ENCODE results near the gene PICALM.
A peak's percentile ranks its signal among the peaks of the same experiment; 100 is the strongest.

PICALM gene

DNA sequence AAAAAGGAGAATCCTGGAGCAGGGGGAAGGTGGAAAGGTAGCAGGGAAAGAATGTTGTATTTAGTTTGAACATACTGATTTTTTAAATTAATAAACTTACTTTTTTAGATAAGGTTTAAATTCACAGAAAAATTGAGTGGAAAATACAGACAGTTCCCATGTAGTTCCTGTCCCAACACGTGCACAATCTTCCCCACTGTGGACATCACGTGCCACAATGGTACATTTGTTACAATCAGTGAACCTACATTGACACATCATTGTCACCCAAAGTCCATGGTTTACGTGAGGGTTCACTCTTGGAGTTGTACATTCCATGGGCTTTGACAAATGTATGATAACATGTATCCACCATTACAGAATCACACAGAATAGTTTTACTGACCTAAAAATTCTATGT, 10.5 kb upstream of the PICALM start:
- no peak for DNase-seq

GRCh38 chr11:86073948-86074347, 5.1 kb upstream of the PICALM start:
- no peak for DNase-seq

GRCh38 chr11:86072211-86072610, 3.3 kb upstream of the PICALM start:
- DNase-seq, result no peak

DNA sequence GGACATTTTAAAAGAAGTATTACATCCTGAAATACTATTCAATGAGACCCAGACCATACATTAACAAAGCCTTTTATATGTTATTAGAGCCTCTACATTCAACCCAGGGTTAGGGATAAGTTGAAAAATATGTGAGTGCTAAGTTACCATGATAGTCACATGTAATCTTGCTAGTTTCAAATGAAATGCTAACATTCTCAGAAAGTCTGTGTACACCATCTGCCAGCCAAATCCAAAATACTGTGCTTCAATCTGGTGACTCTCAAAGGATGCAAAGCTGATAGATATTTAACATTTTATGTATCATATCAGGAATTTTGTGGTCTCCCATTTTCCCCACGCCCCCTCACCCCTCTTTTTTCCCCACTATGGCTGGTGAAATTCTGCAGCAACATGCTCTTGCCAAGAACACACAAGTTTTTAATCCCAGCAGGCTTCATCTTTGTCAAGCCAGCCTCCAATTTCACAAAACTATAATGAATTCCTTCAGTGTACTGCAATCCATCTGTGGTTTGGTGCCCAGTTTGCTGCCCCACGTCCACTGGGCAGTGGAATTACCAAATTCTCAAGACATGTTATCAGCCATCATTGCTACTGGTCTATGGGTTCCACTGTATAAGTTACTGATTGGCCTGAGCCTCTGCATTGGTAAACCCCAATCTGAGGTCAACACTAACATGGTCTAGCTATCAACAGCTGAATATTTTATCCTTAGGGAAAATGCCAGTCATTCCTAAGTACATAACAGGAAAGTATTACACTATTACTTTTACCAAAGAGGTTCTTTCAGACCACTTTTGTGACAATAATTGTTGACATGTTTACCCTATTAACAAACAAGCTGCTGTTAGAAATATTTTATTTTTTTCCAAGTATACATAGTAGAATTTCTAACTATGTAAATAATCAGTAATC, 1.5 kb upstream of the PICALM start:
- no peak for DNase-seq

DNA sequence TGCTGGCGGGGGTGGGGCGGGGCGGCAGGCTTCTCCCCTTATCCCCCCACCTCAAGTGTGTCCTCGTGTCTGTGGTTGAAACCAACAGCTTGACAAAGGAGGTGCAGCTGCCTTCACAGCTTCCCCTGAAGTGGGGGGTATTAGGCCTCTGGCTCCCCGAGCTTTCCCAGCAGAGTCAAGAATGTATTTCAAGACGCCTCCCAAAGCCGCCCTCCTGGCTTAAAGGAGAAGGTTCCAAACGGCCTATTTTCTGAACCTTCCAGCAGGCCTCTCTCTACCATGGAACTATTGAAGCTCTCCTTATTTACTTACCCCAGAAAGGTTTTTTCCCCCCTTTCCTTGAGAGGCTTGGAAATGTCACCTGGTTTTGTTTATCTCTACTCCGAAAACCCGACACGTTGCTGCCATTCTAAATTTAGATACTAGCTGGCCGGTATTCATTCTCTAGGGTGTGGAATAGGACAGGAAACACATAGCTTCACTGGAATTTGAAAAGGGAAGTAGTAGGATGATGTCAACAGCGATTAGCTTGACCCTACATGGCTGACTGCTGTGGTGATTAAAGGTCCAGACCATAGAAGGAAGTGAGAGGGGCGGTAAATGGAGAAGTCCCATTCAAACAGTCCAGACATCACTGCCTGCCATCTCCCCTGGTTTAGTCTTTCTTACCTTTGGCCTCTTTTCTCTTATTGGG, 671 bp upstream of the PICALM start:
- DNase-seq, result peak; percentile 91

DNA sequence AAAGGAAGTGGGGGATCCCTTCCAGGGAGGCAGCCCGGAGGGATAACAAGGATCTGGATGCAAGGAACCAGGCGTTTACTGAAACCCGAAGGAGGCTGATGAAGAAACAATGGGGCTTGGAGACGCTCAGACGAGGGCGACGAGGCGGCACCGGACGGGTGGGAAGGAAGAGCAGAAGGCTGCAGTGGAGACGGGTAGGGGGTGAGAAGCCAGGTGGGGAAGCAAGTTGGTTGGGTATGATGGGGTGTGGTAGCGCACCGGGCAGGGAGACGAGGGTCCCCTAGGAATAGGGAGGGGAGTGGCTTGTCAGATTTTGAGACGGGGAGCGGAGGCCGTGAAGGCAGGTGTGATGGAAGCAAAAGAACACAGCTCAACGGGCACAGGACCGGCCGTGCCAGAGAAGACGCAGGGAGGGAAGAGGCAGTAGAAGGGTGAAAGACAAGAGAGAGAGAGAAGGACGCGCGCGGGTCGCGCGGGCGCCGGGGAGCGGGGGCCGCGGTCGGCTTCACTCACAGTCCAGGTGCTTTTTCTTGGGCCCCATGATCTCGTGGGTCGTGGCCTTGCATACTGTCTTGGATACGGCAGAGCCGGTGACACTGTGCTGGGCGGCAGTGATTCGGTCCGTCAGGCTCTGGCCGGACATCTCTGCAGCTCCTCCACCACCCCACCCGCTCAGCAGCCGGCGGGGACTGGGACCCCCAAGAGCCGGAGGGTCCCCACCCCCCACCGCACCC, 579 bp downstream of the PICALM start:
- peak; percentile 23 for DNase-seq

DNA sequence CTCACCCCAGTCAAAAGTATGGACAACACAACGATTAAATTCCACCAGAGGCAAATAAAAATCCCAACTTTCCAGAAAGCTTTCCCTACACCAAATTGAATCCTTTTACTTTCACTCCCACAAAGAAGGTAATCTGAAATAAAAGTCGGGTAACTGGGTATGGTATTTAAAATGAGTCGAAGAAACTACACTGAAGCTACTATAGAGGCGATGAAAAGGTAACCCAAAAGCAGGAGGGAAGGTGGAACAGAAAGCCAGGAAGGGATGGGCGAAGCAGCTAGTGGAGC, 1.1 kb downstream of the PICALM start:
- no peak for DNase-seq

GRCh38 chr11:86067009-86067850, 1.7 kb downstream of the PICALM start:
- peak; percentile 45 for DNase-seq

DNA sequence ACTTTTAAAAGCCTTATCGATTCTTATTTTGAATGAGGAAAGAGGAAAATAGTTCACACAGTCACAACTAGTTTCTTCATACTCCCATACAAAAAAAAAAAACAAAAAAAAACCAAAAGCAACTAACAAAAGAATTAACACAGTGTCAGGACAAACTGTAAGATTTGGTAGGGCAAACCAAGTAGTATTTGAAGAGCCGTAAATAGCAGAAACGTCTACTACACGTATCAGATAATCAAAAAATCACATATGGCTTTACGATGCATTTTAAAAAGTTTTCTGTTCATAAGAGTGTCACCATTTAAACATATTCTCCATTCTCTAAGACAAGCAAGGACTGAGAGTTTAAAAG, 2.3 kb downstream of the PICALM start:
- no peak for DNase-seq

- no peak for DNase-seq
These were observed 2.9 kb downstream of the PICALM start for GRCh38 chr11:86066033-86066432.

GRCh38 chr11:86064220-86064803, 4.6 kb downstream of the PICALM start:
- DNase-seq, result no peak

DNA sequence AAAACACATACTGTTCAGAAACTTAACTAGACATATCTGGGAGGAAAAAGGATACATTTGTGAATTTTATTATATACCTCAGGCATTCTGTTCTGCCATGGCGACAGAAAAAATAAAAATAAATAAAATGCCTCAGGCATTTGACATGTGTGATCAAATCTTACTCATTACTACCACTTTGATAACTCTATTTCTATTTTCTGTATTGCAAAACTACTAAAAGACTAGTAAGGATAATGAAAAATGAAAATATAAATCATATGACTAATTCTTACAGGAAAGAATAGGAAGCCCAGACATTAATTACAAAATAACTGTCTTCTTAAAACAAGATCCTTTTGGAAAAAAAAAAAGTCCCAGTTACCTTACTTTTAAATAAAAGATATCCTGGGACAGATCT, 5.3 kb downstream of the PICALM start:
- peak; percentile 48 for DNase-seq

GRCh38 chr11:86062719-86063118, 6.2 kb downstream of the PICALM start:
- peak; percentile 38 for DNase-seq

- no peak for DNase-seq
These were observed 7.2 kb downstream of the PICALM start for GRCh38 chr11:86061483-86062205.

DNA sequence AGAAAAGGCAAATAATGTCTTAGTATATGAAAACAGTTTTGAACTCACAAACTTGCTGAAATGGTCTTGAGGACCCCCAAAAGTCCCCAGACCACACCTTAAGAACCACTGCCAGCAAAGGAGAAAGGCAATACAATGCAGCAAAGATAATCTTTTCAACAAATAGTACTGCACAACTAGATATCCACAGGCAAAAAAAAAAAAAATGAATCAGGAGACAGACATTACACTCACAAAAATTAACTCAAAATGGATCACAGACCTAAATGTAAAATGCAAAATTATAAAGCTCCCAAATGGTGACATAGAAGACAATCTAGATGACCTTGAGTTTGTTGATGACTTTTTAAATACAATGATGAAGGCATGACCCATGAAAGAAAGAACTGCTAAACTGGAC, 8.3 kb downstream of the PICALM start:
- DNase-seq, result no peak

DNA sequence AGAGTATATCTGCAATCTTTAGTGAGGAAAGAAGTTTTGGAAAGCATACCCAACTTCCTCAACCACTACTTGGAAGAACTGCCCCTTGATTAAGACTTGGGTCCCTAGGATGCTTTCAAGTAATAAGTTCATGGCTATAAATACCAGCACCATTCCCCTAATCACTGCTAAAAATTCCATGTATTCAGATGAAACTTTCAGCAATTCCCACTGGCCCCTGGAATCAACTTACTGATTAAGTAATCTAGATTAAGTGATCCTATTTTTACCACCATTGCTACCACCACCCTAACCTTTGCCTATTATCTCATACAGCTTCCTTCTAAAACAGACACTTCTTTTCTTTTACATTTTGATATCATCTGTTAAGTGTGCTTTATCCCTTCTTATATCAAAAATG, 10.5 kb downstream of the PICALM start:
- no peak for DNase-seq

DNA sequence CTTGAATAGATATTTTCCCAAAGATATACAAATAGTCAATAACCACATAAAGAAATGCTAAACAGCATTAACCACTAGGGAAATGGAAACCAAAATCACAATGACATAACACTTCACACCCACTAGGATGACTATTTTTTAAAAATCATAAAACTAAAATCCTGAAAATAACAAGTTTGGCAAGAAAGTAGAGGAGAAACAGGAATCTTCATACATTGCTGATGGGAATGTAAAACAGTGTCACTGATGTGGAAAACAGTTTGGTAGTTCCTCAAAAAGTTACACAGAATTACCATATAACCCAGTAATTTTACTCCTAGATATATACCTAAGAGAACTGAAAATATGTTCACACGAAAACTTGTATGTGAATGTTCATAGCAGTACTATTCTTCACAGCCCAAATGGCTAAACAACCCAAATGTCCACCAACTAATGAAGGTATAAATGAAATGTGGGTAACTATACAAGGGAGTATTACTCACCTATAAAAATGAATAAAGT, 12.5 kb downstream of the PICALM start:
- DNase-seq, result no peak

- DNase-seq, result no peak
These were observed 15.9 kb downstream of the PICALM start for GRCh38 chr11:86052693-86053641.

- DNase-seq, result no peak
These were observed 18.6 kb downstream of the PICALM start for GRCh38 chr11:86050196-86050709.
